Measurements from ENCODE around the gene HBP1.

Gene HBP1

GRCh38 chr7:107169120-107170050 lies 582 bp downstream of the HBP1 start:
- Histone ChIP-seq H3K9ac (ENCODE audit: low read depth, low read length) (peak overlapping the region; percentile 81), H3K27me3 (ENCODE audit: control insufficient read depth, insufficient read depth, low read length) (no peaks in the 10 kb centered on the region), H3K4me1 (ENCODE audit: control insufficient read depth, insufficient read depth, low read length) (peaks cover 21% of the 10 kb centered on the region), H3K9me3 (ENCODE audit: control insufficient read depth, insufficient read depth, low read length) (no peaks in the 10 kb centered on the region), H3K4me3 (ENCODE audit: low read depth, low read length) (peak overlapping the region; percentile 91), H3K27ac (ENCODE audit: low read depth, low read length) (peak overlapping the region; percentile 98), H3K36me3 (ENCODE audit: control insufficient read depth, insufficient read depth, low read length) (no peaks in the 10 kb centered on the region)

- peak overlapping the region; percentile 91 for H3K4me3 ChIP-seq (ENCODE audit: low read depth, low read length)
- H3K9me3 ChIP-seq (ENCODE audit: control insufficient read depth, insufficient read depth, low read length), result no peaks in the 10 kb centered on the region
- H3K4me1 ChIP-seq (ENCODE audit: control insufficient read depth, insufficient read depth, low read length), result peaks cover 26% of the 10 kb centered on the region
- no peaks in the 10 kb centered on the region for H3K27me3 ChIP-seq (ENCODE audit: control insufficient read depth, insufficient read depth, low read length)
- peak overlapping the region; percentile 98 for H3K27ac ChIP-seq (ENCODE audit: low read depth, low read length)
- H3K9ac ChIP-seq (ENCODE audit: low read depth, low read length), result peak overlapping the region; percentile 75
- no peaks in the 10 kb centered on the region for H3K36me3 ChIP-seq (ENCODE audit: control insufficient read depth, insufficient read depth, low read length)
Measured at GRCh38 chr7:107170051-107170915, 1.5 kb downstream of the HBP1 start.

- no peak overlapping the region for H3K4me3 ChIP-seq (ENCODE audit: low read depth, low read length)
- H3K36me3 ChIP-seq (ENCODE audit: control insufficient read depth, insufficient read depth, low read length), result no peaks in the 10 kb centered on the region
- H3K9ac ChIP-seq (ENCODE audit: low read depth, low read length), result no peak overlapping the region
- H3K27ac ChIP-seq (ENCODE audit: low read depth, low read length), result no peak overlapping the region
- no peaks in the 10 kb centered on the region for H3K27me3 ChIP-seq (ENCODE audit: control insufficient read depth, insufficient read depth, low read length)
- H3K9me3 ChIP-seq (ENCODE audit: control insufficient read depth, insufficient read depth, low read length), result no peaks in the 10 kb centered on the region
- peaks cover 28% of the 10 kb centered on the region for H3K4me1 ChIP-seq (ENCODE audit: control insufficient read depth, insufficient read depth, low read length)
Measured at GRCh38 chr7:107171496-107171895, 2.7 kb downstream of the HBP1 start.

GRCh38 chr7:107172276-107173032 lies 3.7 kb downstream of the HBP1 start:
- Histone ChIP-seq H3K9me3 (ENCODE audit: control insufficient read depth, insufficient read depth, low read length) (no peaks in the 10 kb centered on the region), H3K4me1 (ENCODE audit: control insufficient read depth, insufficient read depth, low read length) (peaks cover 25% of the 10 kb centered on the region), H3K9ac (ENCODE audit: low read depth, low read length) (no peak overlapping the region), H3K36me3 (ENCODE audit: control insufficient read depth, insufficient read depth, low read length) (no peaks in the 10 kb centered on the region), H3K27ac (ENCODE audit: low read depth, low read length) (peak overlapping the region; percentile 93), H3K4me3 (ENCODE audit: low read depth, low read length) (no peak overlapping the region), H3K27me3 (ENCODE audit: control insufficient read depth, insufficient read depth, low read length) (no peaks in the 10 kb centered on the region)

GRCh38 chr7:107173191-107173590 lies 4.4 kb downstream of the HBP1 start:
- no peaks in the 10 kb centered on the region for H3K27me3 ChIP-seq (ENCODE audit: control insufficient read depth, insufficient read depth, low read length)
- H3K9ac ChIP-seq (ENCODE audit: low read depth, low read length), result peak overlapping the region; percentile 0; the same call in 1 of the 2 replicates
- peaks cover 25% of the 10 kb centered on the region for H3K4me1 ChIP-seq (ENCODE audit: control insufficient read depth, insufficient read depth, low read length)
- no peaks in the 10 kb centered on the region for H3K36me3 ChIP-seq (ENCODE audit: control insufficient read depth, insufficient read depth, low read length)
- H3K4me3 ChIP-seq (ENCODE audit: low read depth, low read length), result no peak overlapping the region
- peak overlapping the region; percentile 93 for H3K27ac ChIP-seq (ENCODE audit: low read depth, low read length)
- no peaks in the 10 kb centered on the region for H3K9me3 ChIP-seq (ENCODE audit: control insufficient read depth, insufficient read depth, low read length)

GRCh38 chr7:107173691-107174406 lies 5.0 kb downstream of the HBP1 start:
- Histone ChIP-seq H3K27me3 (ENCODE audit: control insufficient read depth, insufficient read depth, low read length) (no peaks in the 10 kb centered on the region), H3K4me3 (ENCODE audit: low read depth, low read length) (no peak overlapping the region), H3K9ac (ENCODE audit: low read depth, low read length) (peak overlapping the region; percentile 0; the same call in 1 of the 2 replicates), H3K4me1 (ENCODE audit: control insufficient read depth, insufficient read depth, low read length) (peaks cover 25% of the 10 kb centered on the region), H3K36me3 (ENCODE audit: control insufficient read depth, insufficient read depth, low read length) (no peaks in the 10 kb centered on the region), H3K9me3 (ENCODE audit: control insufficient read depth, insufficient read depth, low read length) (no peaks in the 10 kb centered on the region), H3K27ac (ENCODE audit: low read depth, low read length) (peak overlapping the region; percentile 93)

GRCh38 chr7:107179326-107180164 lies 10.7 kb downstream of the HBP1 start:
- H3K9ac ChIP-seq (ENCODE audit: low read depth, low read length), result no peak overlapping the region
- no peaks in the 10 kb centered on the region for H3K9me3 ChIP-seq (ENCODE audit: control insufficient read depth, insufficient read depth, low read length)
- peaks cover 42% of the 10 kb centered on the region for H3K36me3 ChIP-seq (ENCODE audit: control insufficient read depth, insufficient read depth, low read length)
- no peak overlapping the region for H3K27ac ChIP-seq (ENCODE audit: low read depth, low read length)
- no peaks in the 10 kb centered on the region for H3K27me3 ChIP-seq (ENCODE audit: control insufficient read depth, insufficient read depth, low read length)
- H3K4me3 ChIP-seq (ENCODE audit: low read depth, low read length), result no peak overlapping the region
- peaks cover 5% of the 10 kb centered on the region; the same call in 1 of the 2 replicates for H3K4me1 ChIP-seq (ENCODE audit: control insufficient read depth, insufficient read depth, low read length)

- no peak overlapping the region for H3K9ac ChIP-seq (ENCODE audit: low read depth, low read length)
- no peak overlapping the region for H3K4me3 ChIP-seq (ENCODE audit: low read depth, low read length)
- peaks cover under 1% of the 10 kb centered on the region; the same call in 1 of the 2 replicates for H3K4me1 ChIP-seq (ENCODE audit: control insufficient read depth, insufficient read depth, low read length)
- H3K27me3 ChIP-seq (ENCODE audit: control insufficient read depth, insufficient read depth, low read length), result no peaks in the 10 kb centered on the region
- H3K36me3 ChIP-seq (ENCODE audit: control insufficient read depth, insufficient read depth, low read length), result peaks cover 46% of the 10 kb centered on the region
- H3K9me3 ChIP-seq (ENCODE audit: control insufficient read depth, insufficient read depth, low read length), result no peaks in the 10 kb centered on the region
- H3K27ac ChIP-seq (ENCODE audit: low read depth, low read length), result no peak overlapping the region
Measured at GRCh38 chr7:107180378-107180777, 11.6 kb downstream of the HBP1 start.

GRCh38 chr7:107181172-107181571 lies 12.4 kb downstream of the HBP1 start:
- Histone ChIP-seq H3K27ac (ENCODE audit: low read depth, low read length) (no peak overlapping the region), H3K9ac (ENCODE audit: low read depth, low read length) (no peak overlapping the region), H3K4me3 (ENCODE audit: low read depth, low read length) (no peak overlapping the region), H3K27me3 (ENCODE audit: control insufficient read depth, insufficient read depth, low read length) (no peaks in the 10 kb centered on the region), H3K36me3 (ENCODE audit: control insufficient read depth, insufficient read depth, low read length) (peaks cover 54% of the 10 kb centered on the region), H3K4me1 (ENCODE audit: control insufficient read depth, insufficient read depth, low read length) (no peaks in the 10 kb centered on the region), H3K9me3 (ENCODE audit: control insufficient read depth, insufficient read depth, low read length) (no peaks in the 10 kb centered on the region)
